ENCODE results near the gene PCSK7. TPM values are rescaled to one million over a fixed set of nuclear protein-coding genes. Genes with fewer than 3 reads are reported as not detected.
"Not testable (repeated sequence)": the region's sequence is repeated elsewhere in the genome, so short reads cannot be mapped to it uniquely, and the experiment has no call there.

The PCSK7 gene, protein sequence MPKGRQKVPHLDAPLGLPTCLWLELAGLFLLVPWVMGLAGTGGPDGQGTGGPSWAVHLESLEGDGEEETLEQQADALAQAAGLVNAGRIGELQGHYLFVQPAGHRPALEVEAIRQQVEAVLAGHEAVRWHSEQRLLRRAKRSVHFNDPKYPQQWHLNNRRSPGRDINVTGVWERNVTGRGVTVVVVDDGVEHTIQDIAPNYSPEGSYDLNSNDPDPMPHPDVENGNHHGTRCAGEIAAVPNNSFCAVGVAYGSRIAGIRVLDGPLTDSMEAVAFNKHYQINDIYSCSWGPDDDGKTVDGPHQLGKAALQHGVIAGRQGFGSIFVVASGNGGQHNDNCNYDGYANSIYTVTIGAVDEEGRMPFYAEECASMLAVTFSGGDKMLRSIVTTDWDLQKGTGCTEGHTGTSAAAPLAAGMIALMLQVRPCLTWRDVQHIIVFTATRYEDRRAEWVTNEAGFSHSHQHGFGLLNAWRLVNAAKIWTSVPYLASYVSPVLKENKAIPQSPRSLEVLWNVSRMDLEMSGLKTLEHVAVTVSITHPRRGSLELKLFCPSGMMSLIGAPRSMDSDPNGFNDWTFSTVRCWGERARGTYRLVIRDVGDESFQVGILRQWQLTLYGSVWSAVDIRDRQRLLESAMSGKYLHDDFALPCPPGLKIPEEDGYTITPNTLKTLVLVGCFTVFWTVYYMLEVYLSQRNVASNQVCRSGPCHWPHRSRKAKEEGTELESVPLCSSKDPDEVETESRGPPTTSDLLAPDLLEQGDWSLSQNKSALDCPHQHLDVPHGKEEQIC
- 201 and 220 TPM in 2 replicates for total RNA-seq

- intact Hi-C loops (cut with micrococcal nuclease) = loop anchor here (1.0 to 5.0 kb wide), 6 partner anchors 87 to 576 kb away; partner anchors contain the start of genes BUD13, CEP164, PAFAH1B2 and ZPR1
These were observed at the start of gene PCSK7 for GRCh38 chr11:117231842-117232091. PCSK7 (minus strand) TSS chr11:117232073; CDS start chr11:117229844, 2,229 bp downstream.

- intact Hi-C loops (cut with micrococcal nuclease) = no loop called here
These were observed 49.3 kb upstream of the PCSK7 start for GRCh38 chr11:117281159-117281558.

DNA sequence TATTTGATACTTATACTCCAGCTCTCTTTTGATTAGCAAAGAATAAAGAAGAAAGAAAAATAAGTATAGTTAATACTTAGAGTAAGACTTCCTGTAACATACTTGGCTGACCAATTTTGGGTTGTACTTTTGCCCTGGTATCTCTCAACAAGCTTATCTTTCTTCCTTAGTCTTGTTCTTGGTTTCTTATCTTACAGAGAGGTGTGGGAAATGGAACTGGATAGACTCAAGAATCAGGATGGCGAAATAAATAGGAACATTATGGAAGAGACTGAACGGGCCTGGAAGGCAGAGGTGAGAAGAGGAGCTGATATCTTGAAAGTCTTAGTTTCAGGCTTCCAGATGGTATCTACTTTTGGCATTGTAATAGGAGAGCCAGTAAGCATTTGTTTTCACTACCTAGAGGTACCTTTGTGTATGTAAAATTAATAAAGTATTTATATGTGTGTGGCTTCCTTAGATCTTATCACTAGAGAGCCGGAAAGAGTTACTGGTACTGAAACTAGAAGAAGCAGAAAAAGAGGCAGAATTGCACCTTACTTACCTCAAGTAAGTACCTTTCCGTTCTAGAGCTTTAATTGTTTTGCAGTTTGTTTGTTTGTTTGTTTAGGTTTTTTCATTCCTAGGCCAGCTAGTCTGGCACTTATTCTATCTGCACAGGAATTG, 48.0 kb upstream of the PCSK7 start:
- intact Hi-C loops (cut with micrococcal nuclease) = no loop called here

DNA sequence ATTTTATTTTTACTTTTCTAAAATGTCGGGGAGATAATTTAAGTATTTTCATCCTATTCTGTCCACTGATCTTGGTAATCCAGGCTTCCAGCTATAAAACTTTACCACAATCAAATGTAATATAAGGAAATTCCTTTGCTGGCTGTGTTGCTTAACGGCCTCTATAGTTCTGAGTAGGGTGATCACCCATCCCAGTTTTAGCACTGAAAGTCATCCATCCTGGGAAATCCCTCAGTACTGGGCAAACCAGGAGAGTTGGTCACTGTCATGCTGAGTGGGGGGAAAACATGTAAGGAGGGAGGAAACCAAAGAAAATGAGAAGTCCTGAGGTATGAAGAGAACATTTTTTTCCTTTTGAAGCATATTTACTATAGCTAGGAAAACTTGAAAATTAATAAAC, 46.5 kb upstream of the PCSK7 start:
- intact Hi-C loops (cut with micrococcal nuclease) = no loop called here

GRCh38 chr11:117273550-117274289, 41.8 kb upstream of the PCSK7 start:
- intact Hi-C loops (cut with micrococcal nuclease) = no loop called here

DNA sequence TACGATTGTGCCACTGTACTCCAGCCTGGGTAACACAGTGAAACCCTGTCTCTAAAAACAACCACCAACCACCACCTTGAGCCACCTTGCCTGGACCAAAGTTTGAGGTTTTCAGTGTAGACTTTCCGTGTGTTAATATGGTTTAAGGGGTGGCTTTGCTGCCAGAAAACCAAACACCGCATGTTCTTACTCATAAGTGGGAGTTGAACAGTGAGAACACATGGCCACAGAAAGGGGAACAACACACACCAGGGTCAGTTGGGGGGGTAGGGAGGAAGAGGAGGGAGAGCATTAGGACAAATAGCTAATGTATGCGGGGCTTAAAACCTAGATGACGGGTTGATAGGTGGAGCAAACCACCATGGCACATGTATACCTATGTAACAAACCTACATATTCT, 40.3 kb upstream of the PCSK7 start:
- intact Hi-C loops (cut with micrococcal nuclease) = not testable (repeated sequence)

DNA sequence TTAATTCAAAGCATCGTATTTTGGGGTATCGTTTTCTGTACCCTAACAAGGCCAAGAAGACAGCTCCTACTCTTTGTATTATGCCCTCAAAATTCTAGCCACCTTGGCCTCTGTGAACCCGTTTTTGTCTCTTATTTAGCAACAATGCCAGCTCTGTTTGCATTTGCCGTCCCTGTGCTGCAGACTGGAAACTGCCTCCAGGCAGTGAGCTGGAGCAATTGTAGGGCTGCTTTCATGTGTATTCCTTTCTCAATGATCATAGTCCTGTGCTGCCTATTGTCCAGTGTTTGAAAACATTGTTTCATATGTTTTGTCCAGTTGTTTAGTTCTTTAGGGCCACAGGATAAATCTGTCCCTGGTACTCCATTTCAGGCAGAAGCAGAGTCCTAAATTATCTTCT, 39.3 kb upstream of the PCSK7 start:
- intact Hi-C loops (cut with micrococcal nuclease) = no loop called here

DNA sequence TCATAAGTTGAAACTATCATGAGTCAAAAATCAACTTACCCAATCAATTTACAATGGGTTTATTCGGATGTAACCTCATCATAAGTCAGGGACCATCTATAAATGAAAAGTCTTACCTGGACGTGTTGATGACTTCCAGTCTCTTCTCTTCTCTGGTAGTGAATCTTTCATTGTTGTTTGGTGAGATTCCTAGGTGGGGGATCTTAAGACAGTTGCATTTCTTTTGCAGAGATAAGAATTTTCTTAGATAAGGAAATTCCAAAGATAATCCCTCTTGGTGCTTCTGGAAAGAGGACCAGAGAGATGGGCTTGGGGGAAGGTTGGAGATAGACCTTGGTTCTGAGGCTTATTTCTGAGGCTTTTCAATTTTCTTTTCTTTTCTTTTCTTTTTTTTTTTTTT, 38.0 kb upstream of the PCSK7 start:
- intact Hi-C loops (cut with micrococcal nuclease) = no loop called here

- intact Hi-C loops (cut with micrococcal nuclease) = no loop called here
These were observed 33.9 kb upstream of the PCSK7 start for GRCh38 chr11:117265745-117266144.

DNA sequence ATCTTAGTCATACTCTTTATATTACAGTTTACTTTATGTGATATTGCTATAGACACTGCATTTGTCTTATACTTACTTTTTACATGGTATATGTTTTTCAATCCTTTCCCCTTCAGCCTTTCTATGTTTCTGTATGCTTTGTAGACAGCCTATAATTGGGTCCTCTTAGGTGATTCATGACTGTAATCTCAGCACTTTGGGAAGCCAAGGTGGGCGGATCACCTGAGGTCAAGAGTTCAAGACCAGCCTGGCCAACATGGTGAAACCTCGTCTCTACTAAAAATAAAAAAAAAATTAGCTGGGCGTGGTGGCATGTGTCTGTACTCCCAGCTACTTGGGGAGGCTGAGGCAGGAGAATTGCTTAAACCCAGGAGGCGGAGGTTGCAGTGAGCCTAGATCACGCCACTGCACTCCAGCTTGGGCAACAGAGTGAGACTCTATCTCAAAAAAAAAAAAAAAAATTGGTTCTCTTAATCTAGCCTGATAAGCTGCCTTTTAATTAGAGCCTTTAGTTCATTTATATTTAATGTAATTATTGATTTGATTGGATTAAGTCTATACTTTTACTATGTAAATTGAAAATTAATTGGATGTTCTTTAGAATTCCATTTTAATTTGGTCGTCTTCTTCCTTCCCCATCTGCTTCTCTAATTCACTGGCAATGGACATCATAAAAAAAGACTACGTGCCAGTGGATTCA, 32.9 kb upstream of the PCSK7 start:
- intact Hi-C loops (cut with micrococcal nuclease) = not testable (repeated sequence)

GRCh38 chr11:117259417-117259816, 27.5 kb upstream of the PCSK7 start:
- intact Hi-C loops (cut with micrococcal nuclease) = no loop called here

DNA sequence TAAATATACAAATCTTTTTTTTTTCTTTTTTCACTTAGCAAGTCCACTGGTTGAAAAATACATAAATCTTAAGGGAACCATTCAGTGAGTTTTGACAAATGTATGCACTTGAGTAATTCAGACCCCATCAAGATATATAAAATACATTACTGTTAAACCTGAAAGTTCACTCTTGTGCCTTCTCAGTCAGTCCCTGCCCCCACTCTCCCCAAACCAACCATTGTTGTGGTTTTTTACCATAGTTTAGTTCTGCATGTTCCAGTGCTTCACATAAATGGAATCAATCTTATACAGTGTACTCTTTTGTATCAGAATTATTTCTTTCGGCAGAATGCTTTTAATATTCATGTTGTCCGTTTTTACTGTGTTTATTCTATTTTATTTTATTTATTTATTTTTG, 26.7 kb upstream of the PCSK7 start:
- intact Hi-C loops (cut with micrococcal nuclease) = no loop called here

- intact Hi-C loops (cut with micrococcal nuclease) = no loop called here
These were observed 24.7 kb upstream of the PCSK7 start for GRCh38 chr11:117256573-117256972.

GRCh38 chr11:117255966-117256365, 24.1 kb upstream of the PCSK7 start:
- intact Hi-C loops (cut with micrococcal nuclease) = no loop called here

- intact Hi-C loops (cut with micrococcal nuclease) = no loop called here
These were observed 19.6 kb upstream of the PCSK7 start for GRCh38 chr11:117251506-117251905.

DNA sequence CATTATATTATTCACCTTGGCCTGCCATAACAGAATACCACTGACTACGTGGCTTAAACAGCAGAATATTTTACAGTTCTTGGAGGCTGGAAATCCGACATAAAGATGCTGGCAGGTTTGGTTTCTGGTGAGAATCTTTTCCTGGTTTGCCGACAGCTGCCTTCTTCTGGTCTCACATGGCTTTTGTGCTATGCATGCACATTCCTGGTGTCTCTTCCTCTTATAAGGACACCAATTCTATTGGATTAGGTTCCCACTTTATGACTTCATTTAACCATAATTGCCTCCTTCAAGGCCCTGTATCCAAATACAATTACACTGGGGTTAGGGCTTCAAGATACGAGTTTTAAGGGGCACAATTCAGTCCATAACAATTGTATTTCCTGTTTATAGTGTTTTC, 17.7 kb upstream of the PCSK7 start:
- intact Hi-C loops (cut with micrococcal nuclease) = no loop called here

GRCh38 chr11:117248341-117248740, 16.5 kb upstream of the PCSK7 start:
- intact Hi-C loops (cut with micrococcal nuclease) = no loop called here

GRCh38 chr11:117239295-117239694, 7.4 kb upstream of the PCSK7 start:
- intact Hi-C loops (cut with micrococcal nuclease) = no loop called here

GRCh38 chr11:117238221-117238620, 6.3 kb upstream of the PCSK7 start:
- intact Hi-C loops (cut with micrococcal nuclease) = no loop called here

DNA sequence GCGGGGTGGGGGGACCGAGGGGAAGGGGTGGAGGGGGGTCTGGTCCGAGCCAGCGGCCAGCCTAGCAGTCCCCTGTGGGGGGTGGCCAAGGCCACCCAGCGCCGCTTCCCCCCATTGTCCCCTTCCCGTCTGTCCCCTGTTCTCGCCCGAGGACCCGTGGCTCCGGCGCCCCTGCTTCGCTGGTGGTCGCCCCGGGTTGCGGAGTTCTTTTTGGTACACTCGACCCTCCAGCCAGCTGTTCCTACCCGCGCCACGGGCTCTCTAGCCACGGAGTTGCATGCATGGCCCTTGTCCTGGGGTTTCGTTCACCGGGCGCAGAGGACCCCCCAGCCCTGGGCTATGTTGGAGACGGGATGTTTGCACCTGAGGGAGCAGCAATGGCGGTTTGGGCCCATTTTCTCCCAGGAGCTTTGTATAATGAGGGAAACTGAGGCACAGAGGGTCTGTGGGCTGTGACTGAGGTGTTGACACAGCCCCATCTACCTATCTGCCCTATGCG, 1.1 kb upstream of the PCSK7 start:
- intact Hi-C loops (cut with micrococcal nuclease) = loop anchor here (1.0 to 5.0 kb wide), 5 partner anchors 88 to 574 kb away; partner anchors contain the start of genes BUD13, CEP164, PAFAH1B2 and ZPR1
